Astrocyte (in vitro differentiated cells and primary cell): ENCODE measurements around the gene GLRA1. TPM values are rescaled to one million over a fixed set of nuclear protein-coding genes. Genes with fewer than 3 reads are reported as not detected.

Experiments used
- DNase-seq: peaks from one replicate; pipeline ENCODE4 v3.0.0-alpha.2; 2010; ENCODE audit warnings: low read depth
- FAIRE-seq: peaks from 2 replicates; lab custom pipeline; 2011; peaks lifted over from hg19 to GRCh38; lab: Jason Lieb, UNC
- H2AFZ ChIP-seq: 2 replicates; pipeline ENCODE4 v1.6.0; 2012; ENCODE audit warnings: low read depth, low read length, inconsistent platforms
- H3K27ac ChIP-seq: 2 replicates; pipeline ENCODE4 v1.5.1; 2011; ENCODE audit warnings: low read depth, low read length, inconsistent platforms
- H3K27me3 ChIP-seq: 2 replicates; pipeline ENCODE4 v1.6.0; 2011; ENCODE audit warnings: low read length, inconsistent platforms; ENCODE audit not compliant: insufficient read depth
- H3K36me3 ChIP-seq: 2 replicates; pipeline ENCODE4 v1.5.1; 2011; ENCODE audit warnings: low read length, inconsistent platforms; ENCODE audit not compliant: insufficient read depth
- H3K4me1 ChIP-seq: 2 replicates; pipeline ENCODE4 v1.5.1; 2011; ENCODE audit warnings: low read length, inconsistent platforms; ENCODE audit not compliant: insufficient read depth
- H3K4me2 ChIP-seq: 2 replicates; pipeline ENCODE4 v1.6.0; 2012; ENCODE audit warnings: low read length, inconsistent platforms
- H3K4me3 ChIP-seq: 2 replicates; pipeline ENCODE4 v1.5.1; 2011; ENCODE audit warnings: low read depth, mild to moderate bottlenecking, low read length, inconsistent platforms; ENCODE audit not compliant: insufficient read depth
- H3K79me2 ChIP-seq: 2 replicates; pipeline ENCODE4 v1.6.0; 2012; ENCODE audit warnings: mild to moderate bottlenecking, low read length, inconsistent platforms; ENCODE audit not compliant: insufficient read depth
- H3K9ac ChIP-seq: 2 replicates; pipeline ENCODE4 v1.6.0; 2012; ENCODE audit warnings: mild to moderate bottlenecking, low read length, inconsistent platforms
- H3K9me3 ChIP-seq: 2 replicates; pipeline ENCODE4 v1.5.1; 2012; ENCODE audit warnings: low read depth, mild to moderate bottlenecking, low read length, inconsistent platforms; ENCODE audit not compliant: insufficient read depth
- H4K20me1 ChIP-seq: 2 replicates; pipeline ENCODE4 v1.6.0; 2012; ENCODE audit warnings: low read length, inconsistent platforms; ENCODE audit not compliant: insufficient read depth
- H3K27ac Mint-ChIP-seq: one replicate; pipeline ENCODE4 v1.8.0; 2021; ENCODE audit warnings: mild to moderate bottlenecking, mixed read lengths; ENCODE audit not compliant: unreplicated experiment
- H3K27me3 Mint-ChIP-seq: one replicate; pipeline ENCODE4 v1.8.0; 2021; ENCODE audit warnings: low read depth, mixed read lengths; ENCODE audit not compliant: unreplicated experiment
- H3K36me3 Mint-ChIP-seq: one replicate; pipeline ENCODE4 v1.8.0; 2021; ENCODE audit warnings: low read depth, mixed read lengths; ENCODE audit not compliant: unreplicated experiment
- H3K4me1 Mint-ChIP-seq: one replicate; pipeline ENCODE4 v1.8.0; 2021; ENCODE audit warnings: low read depth, mixed read lengths; ENCODE audit not compliant: unreplicated experiment
- H3K4me3 Mint-ChIP-seq: one replicate; pipeline ENCODE4 v1.8.0; 2021; ENCODE audit warnings: mild to moderate bottlenecking, moderate library complexity, mixed read lengths; ENCODE audit not compliant: unreplicated experiment
- H3K9me3 Mint-ChIP-seq: one replicate; pipeline ENCODE4 v1.8.0; 2021; ENCODE audit warnings: mild to moderate bottlenecking, mixed read lengths; ENCODE audit not compliant: unreplicated experiment
- CTCF ChIP-seq: IDR thresholded peaks from 2 replicates; pipeline ENCODE4 v1.5.1; 2011; ENCODE audit warnings: low read depth, mild to moderate bottlenecking, inconsistent platforms, low read length, moderate library complexity; ENCODE audit not compliant: insufficient read depth
- EZH2 ChIP-seq: IDR thresholded peaks from 2 replicates; pipeline ENCODE4 v1.6.1; 2012; ENCODE audit warnings: mild to moderate bottlenecking, low read length, inconsistent platforms; ENCODE audit not compliant: insufficient read depth
- total RNA-seq: library from RNA; stranded (reverse); gene quantifications from 2 replicates; pipeline ENCODE4 v1.2.1, GENCODE V29; 2021

Gene GLRA1
- total RNA-seq, 1 donor from 2014 or later, result not detected

- no peak for DNase-seq
- H3K27me3 Mint-ChIP-seq, result no peaks in the 10 kb centered on the region
- no peaks in the 10 kb centered on the region for H3K36me3 Mint-ChIP-seq
- Histone ChIP-seq H3K27ac (no peak overlapping the region), H4K20me1 (no peaks in the 10 kb centered on the region), H2AFZ (no peak overlapping the region), H3K4me3 (no peak overlapping the region), H3K9me3 (no peaks in the 10 kb centered on the region), H3K4me1 (no peaks in the 10 kb centered on the region), H3K4me2 (no peak overlapping the region), H3K27me3 (no peaks in the 10 kb centered on the region), H3K36me3 (no peaks in the 10 kb centered on the region), H3K79me2 (no peaks in the 10 kb centered on the region), H3K9ac (no peak overlapping the region)
- FAIRE-seq, result no peak
- peaks cover 3% of the 10 kb centered on the region for H3K9me3 Mint-ChIP-seq
- no peak overlapping the region for H3K4me3 Mint-ChIP-seq
- H3K27ac Mint-ChIP-seq, result no peak overlapping the region
- peaks cover 10% of the 10 kb centered on the region for H3K4me1 Mint-ChIP-seq
- TF ChIP-seq EZH2, result no peak
- TF ChIP-seq CTCF, result no peak
Observed at GRCh38 chr5:151954255-151954654, 29.6 kb upstream of the GLRA1 start.

GRCh38 chr5:151953833-151954232 is 29.2 kb upstream of the GLRA1 start:
- Mint-ChIP-seq H3K4me1 (peaks cover 14% of the 10 kb centered on the region), H3K4me3 (no peak overlapping the region), H3K36me3 (no peaks in the 10 kb centered on the region), H3K27ac (no peak overlapping the region), H3K27me3 (no peaks in the 10 kb centered on the region), H3K9me3 (peaks cover 2% of the 10 kb centered on the region)
- TF ChIP-seq CTCF, result no peak
- TF ChIP-seq EZH2, result no peak
- H3K79me2 ChIP-seq, result no peaks in the 10 kb centered on the region
- no peaks in the 10 kb centered on the region for H3K9me3 ChIP-seq
- H2AFZ ChIP-seq, result no peak overlapping the region
- no peaks in the 10 kb centered on the region for H3K36me3 ChIP-seq
- no peak overlapping the region for H3K4me3 ChIP-seq
- no peak overlapping the region for H3K4me2 ChIP-seq
- DNase-seq (no peak), FAIRE-seq (no peak)
- H3K9ac ChIP-seq, result no peak overlapping the region
- H3K27me3 ChIP-seq, result no peaks in the 10 kb centered on the region
- H4K20me1 ChIP-seq, result no peaks in the 10 kb centered on the region
- H3K4me1 ChIP-seq, result no peaks in the 10 kb centered on the region
- no peak overlapping the region for H3K27ac ChIP-seq

DNA sequence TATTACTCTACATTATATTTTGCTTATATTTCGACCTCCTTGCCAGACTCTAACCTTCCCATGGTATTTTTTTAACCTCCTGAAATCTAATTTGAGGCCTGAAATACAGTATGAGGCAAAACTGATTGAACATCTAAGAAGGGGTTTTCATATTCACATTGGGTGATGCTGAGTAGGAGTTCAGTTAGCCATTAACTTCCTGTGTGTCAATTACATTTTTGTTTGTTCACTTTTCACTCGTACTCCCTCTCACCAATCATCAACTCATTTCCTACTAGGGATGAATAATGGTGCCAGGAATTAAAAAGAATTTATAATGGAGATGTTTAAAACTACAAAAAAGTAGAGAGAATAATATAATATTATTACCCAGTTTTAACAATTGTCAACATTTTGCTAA is 27.6 kb upstream of the GLRA1 start:
- peaks cover 29% of the 10 kb centered on the region for H3K4me1 Mint-ChIP-seq
- TF ChIP-seq CTCF (no peak), EZH2 (no peak)
- DNase-seq, result no peak
- no peak overlapping the region for H3K4me3 ChIP-seq
- H3K4me3 Mint-ChIP-seq, result no peak overlapping the region
- no peaks in the 10 kb centered on the region for H3K9me3 Mint-ChIP-seq
- H3K27ac Mint-ChIP-seq, result no peak overlapping the region
- no peak overlapping the region for H3K9ac ChIP-seq
- H3K4me1 ChIP-seq, result no peaks in the 10 kb centered on the region
- H3K36me3 ChIP-seq, result no peaks in the 10 kb centered on the region
- no peaks in the 10 kb centered on the region for H3K27me3 ChIP-seq
- FAIRE-seq, result no peak
- no peak overlapping the region for H2AFZ ChIP-seq
- no peaks in the 10 kb centered on the region for H3K79me2 ChIP-seq
- H3K9me3 ChIP-seq, result no peaks in the 10 kb centered on the region
- no peak overlapping the region for H3K4me2 ChIP-seq
- no peaks in the 10 kb centered on the region for H3K36me3 Mint-ChIP-seq
- H4K20me1 ChIP-seq, result no peaks in the 10 kb centered on the region
- no peaks in the 10 kb centered on the region for H3K27me3 Mint-ChIP-seq
- no peak overlapping the region for H3K27ac ChIP-seq
